Measurements from ENCODE around the gene TTLL11. TPM values are rescaled to one million over a fixed set of nuclear protein-coding genes. Genes with fewer than 3 reads are reported as not detected.
A peak's percentile ranks its signal among the peaks of the same experiment; 100 is the strongest.
"Not testable (repeated sequence)": the region's sequence is repeated elsewhere in the genome, so short reads cannot be mapped to it uniquely, and the experiment has no call there.

Gene TTLL11
- total RNA-seq, 1 donor = 7.3 TPM

DNA sequence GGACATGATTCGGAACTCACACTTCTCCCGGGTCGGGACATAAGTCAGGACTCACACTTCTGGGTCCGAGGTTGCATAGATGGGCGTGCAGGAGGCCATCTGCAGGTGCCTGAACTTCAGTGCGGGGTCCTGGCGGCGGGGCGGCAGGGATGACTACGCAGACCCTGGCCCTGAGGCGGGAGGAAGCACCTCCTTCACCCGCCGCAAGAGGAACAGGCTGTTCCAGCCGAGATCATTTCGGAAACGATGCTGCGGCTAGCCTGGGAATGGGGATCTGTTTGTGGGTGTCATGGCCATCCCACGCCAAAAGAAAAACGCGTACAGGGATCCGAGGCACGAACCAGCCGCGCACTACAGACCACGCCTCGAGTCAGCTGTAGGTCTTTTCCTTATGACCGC, 196.6 kb downstream of the TTLL11 start:
- H3K4me3 ChIP-seq (ENCODE audit: low read depth, low read length) = no peak overlapping the region
- no peak for DNase-seq (ENCODE audit: low read depth)
- TF ChIP-seq, protein P1, sequence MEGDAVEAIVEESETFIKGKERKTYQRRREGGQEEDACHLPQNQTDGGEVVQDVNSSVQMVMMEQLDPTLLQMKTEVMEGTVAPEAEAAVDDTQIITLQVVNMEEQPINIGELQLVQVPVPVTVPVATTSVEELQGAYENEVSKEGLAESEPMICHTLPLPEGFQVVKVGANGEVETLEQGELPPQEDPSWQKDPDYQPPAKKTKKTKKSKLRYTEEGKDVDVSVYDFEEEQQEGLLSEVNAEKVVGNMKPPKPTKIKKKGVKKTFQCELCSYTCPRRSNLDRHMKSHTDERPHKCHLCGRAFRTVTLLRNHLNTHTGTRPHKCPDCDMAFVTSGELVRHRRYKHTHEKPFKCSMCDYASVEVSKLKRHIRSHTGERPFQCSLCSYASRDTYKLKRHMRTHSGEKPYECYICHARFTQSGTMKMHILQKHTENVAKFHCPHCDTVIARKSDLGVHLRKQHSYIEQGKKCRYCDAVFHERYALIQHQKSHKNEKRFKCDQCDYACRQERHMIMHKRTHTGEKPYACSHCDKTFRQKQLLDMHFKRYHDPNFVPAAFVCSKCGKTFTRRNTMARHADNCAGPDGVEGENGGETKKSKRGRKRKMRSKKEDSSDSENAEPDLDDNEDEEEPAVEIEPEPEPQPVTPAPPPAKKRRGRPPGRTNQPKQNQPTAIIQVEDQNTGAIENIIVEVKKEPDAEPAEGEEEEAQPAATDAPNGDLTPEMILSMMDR (IDR thresholded peaks at IDR 0.05; ENCODE audit: insufficient read depth, low read length) = no peak

DNA sequence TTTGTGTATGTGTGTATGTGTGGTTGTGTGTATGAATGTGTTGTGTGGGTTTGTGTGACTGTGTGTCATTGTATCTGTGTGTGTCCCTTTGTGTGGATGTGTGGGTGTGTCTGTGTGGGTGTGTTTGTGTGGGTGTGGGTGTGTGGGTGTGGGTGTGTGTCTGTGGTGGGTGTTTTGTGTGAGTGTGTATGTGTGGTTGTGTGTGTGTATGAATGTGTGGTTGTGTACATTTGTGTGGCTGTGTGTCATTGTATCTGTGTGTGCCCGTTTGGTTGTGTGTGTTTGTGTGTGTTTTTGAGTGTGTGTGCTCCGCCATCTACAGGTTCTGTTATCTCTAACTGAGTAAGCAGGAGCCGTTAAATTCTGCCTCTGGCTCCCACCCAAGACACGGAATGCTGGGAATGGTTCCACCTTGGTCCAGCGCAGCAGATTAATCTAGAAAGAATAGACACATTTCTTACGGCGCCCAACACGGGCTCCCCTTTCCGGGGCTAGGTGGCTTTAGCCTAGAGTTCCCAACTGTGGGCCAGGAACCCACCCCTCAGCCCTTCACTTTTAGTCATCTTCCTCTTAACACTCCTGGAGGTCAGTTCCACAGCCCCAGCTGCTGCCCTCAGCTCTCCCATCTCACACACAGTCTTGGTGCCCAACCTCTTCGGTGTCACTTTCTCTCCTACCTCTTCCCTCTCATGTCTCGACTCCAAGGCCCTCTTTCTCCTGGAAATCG, 197.1 kb downstream of the TTLL11 start:
- TF ChIP-seq, protein P1 (IDR thresholded peaks at IDR 0.05; ENCODE audit: insufficient read depth, low read length) = no peak
- DNase-seq (ENCODE audit: low read depth) = peak; percentile 90
- H3K4me3 ChIP-seq (ENCODE audit: low read depth, low read length) = no peak overlapping the region

DNA sequence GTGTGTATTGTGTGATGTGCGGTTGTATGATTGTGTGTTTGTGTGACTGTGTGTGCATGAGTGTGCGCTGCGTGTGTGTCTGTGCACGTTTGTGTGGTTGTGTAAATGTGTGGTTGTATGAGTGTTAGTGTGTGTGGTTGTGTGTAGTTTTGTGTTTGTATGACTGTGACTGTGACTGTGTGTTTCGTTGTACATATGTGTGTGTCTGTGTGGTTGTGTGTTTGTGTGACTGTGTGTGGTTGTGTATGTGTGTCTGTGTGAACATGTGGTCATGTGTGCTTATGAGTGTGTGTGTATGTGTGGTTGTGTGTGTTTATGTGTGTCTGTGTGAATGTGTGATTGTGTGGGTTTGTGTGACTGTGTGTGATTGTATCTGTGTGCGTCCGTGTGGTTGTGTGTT, 197.8 kb downstream of the TTLL11 start:
- no peak overlapping the region for H3K4me3 ChIP-seq (ENCODE audit: low read depth, low read length)
- DNase-seq (ENCODE audit: low read depth) = no peak
- TF ChIP-seq, protein P1 (IDR thresholded peaks at IDR 0.05; ENCODE audit: insufficient read depth, low read length) = no peak

DNA sequence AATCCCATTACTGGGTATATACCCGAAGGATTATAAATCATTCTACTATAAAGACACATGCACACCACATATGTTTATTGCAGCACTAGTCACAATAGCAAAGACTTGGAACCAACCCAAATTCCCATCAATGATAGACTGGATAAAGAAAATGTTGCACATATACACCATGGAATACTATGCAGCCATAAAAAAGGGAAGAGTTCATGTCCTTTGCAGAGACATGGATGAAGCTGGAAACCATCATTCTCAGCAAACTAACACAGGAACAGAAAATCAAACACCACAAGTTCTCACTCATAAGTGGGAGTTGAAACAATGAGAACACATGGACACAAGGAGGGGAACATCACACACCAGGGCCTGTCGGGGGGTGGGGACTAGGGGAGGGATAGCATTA, 198.7 kb downstream of the TTLL11 start:
- not testable (repeated sequence) for DNase-seq (ENCODE audit: low read depth)

DNA sequence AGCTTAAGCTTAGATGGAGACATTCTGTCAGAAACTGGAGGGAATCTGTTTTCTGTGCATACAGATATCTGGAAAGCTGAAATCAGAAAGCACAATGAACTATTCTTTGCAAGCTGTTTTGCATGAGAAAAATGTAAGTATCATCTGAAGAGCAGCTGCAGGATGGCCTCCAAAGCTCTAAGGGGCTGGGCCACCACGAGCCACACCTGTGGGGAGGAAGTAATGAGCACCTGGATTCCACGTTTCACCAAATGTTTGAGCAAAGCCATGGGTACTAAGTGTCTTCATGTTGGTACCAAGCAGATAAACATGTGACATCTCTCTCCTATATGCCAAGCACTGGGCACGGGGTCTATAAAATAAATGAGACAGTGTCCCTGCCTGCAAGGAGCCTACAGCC, 199.3 kb downstream of the TTLL11 start:
- TF ChIP-seq, protein P1 (IDR thresholded peaks at IDR 0.05; ENCODE audit: insufficient read depth, low read length) = no peak
- no peak overlapping the region for H3K4me3 ChIP-seq (ENCODE audit: low read depth, low read length)
- DNase-seq (ENCODE audit: low read depth) = no peak

More for the DNA sequence above, 198.7 kb downstream of the TTLL11 start:
- H3K4me3 ChIP-seq (ENCODE audit: low read depth, low read length) = not testable (repeated sequence)

DNA sequence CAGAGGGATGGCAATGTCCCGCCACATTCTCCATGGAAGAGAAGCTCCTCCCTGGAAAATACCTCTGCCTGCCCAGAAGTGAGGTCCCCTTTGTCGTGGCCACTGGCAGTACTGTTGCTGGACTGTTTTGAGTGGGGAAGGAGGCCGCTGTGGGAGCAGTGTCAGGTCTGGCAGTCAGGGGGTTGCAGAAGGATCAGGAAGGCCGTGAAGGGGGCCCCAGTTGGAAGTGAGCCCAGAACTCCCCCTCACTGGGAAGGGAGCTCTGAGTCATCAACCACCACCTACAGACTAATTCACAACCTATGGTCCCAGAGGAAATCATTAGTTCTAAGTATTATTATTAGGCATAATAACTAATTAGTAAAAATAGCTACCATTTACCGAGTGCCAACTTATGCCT, 200.4 kb downstream of the TTLL11 start:
- DNase-seq (ENCODE audit: low read depth) = no peak
- TF ChIP-seq, protein P1 (IDR thresholded peaks at IDR 0.05; ENCODE audit: insufficient read depth, low read length) = no peak
- H3K4me3 ChIP-seq (ENCODE audit: low read depth, low read length) = no peak overlapping the region

DNA sequence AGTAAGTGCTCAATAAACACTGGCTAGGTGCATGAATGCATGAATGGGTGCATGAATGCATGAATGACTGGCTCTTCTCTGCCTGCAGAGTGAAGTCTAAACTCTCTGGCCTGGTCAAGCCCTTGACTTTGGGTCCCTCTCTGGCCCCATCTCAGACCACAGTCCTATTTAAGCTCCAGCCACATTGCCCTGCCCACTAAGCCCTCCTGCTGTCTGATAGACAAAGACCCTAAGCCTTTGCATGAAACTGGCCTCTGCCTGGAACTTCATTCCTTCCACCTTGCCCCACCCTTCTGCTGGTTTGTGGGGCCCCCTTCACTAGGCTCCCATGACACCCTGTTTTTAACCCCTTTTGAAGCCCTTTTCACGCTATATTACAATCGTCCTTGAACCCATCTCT, 202.4 kb downstream of the TTLL11 start:
- TF ChIP-seq, protein P1 (IDR thresholded peaks at IDR 0.05; ENCODE audit: insufficient read depth, low read length) = no peak
- DNase-seq (ENCODE audit: low read depth) = no peak
- no peak overlapping the region for H3K4me3 ChIP-seq (ENCODE audit: low read depth, low read length)
